Tibial artery (tissue), 4 donors: ENCODE measurements around the gene GOLGA6L24.
"Not testable (repeated sequence)": the region's sequence is repeated elsewhere in the genome, so short reads cannot be mapped to it uniquely, and the experiment has no call there.

Experiments used
- DNase-seq, 2 donors: peaks; one replicate each; pipeline ENCODE4 v3.0.0-alpha.2; 2019
- H3K27ac ChIP-seq, 2 donors: fragments of 200-600 bp; sonication (generic) in 1 of 2; 1 replicate in 1 of 2; 2 replicates in 1 of 2; pipeline ENCODE4 v1.5.1; 2018 to 2019; ENCODE audit warnings: mild to moderate bottlenecking in 1 of 2
- H3K27me3 ChIP-seq, 2 donors: fragments of 200-600 bp; sonication (generic) in 1 of 2; one replicate each; pipeline versions ENCODE4 v1.5.1 to v1.6.0; 2016 to 2019
- H3K36me3 ChIP-seq, 3 donors: fragments of 200-600 bp; sonication (generic) in 2 of 3; one replicate each; pipeline ENCODE4 v1.5.1; 2016 to 2019; ENCODE audit warnings: mild to moderate bottlenecking in 2 of 3
- H3K4me1 ChIP-seq, 4 donors: fragments of 200-600 bp; sonication (generic) in 2 of 4; 1 replicate in 3 of 4; 2 replicates in 1 of 4; pipeline ENCODE4 v1.5.1; 2016 to 2019
- H3K4me3 ChIP-seq, 2 donors: fragments of 200-600 bp; sonication (generic) in 1 of 2; 1 replicate in 1 of 2; 2 replicates in 1 of 2; pipeline ENCODE4 v1.5.1; 2018 to 2019; ENCODE audit warnings: mild to moderate bottlenecking in 2 of 2
- H3K9me3 ChIP-seq, 3 donors: fragments of 200-600 bp; sonication (generic) in 1 of 3; one replicate each; pipeline ENCODE4 v1.5.1; 2016 to 2019
- intact Hi-C: fragments of 100-400 bp; cut with DNase I; formaldehyde crosslinking; loops from one replicate; pipeline ENCODE4 v1.15.0; 2023; ENCODE audit warnings: low total_unique reads

GOLGA6L24 gene

DNA sequence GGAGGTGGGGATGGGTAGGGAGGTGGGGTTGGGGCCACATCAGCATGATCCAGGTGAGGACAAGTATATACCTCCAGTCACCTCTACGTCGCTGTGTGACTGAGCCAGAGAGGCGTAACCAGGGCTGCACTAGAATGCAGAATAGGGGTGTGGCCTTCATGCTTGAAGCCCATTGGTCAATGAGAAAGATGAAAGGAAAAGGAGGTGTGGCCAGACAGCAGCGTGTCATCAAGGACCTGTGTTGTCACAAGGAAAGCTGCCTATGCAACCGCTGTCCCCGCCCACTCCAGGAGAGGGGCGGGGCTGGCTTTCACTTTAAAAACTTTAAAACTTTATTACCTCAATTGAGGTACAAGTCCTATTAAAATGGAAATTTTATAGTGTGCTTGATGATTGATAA is at the start of gene GOLGA6L24:
Gene GOLGA6L24, minus strand, starts transcription at position 101 of the 400 bp plus-strand sequence. Its CDS starts 61 bp downstream, at position 40.
- H3K4me1 ChIP-seq, H3K9me3 ChIP-seq, intact Hi-C loops, H3K36me3 ChIP-seq, H3K27ac ChIP-seq, H3K27me3 ChIP-seq, DNase-seq, H3K4me3 ChIP-seq: not testable (repeated sequence)

DNA sequence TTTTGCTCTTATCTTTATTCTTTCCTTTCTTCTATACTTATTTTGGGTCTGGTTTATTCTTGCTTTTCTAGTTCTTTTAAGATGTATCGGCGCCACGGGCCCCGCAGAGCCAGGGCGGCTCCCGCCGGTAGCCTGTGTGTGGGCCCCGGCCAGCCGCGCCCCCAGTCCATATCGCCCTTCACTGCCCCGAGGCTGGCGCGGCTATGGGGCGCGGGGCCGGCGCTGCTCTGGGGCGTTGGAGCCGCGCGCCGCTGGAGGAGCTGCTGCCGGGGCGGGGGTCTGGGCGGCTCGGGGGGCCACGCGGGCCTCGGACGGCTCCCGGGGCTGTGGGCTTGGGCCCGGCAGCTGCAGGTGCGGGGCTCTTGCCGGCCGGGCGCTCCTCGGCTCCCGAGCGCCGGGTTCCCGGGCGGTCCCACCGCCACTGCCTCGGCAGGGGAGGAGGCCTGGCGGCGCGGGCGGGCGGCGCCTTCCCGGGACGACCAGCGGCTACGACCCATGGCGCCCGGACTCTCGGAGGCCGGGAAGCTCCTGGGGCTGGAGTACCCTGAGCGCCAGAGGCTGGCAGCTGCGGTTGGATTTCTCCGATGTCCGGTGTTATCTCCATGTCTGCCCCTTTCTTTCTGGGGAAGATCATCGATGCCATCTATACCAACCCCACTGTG is 45.0 kb upstream of the GOLGA6L24 start:
- H3K36me3 ChIP-seq, H3K27me3 ChIP-seq, DNase-seq, H3K9me3 ChIP-seq, intact Hi-C loops, H3K4me3 ChIP-seq, H3K27ac ChIP-seq, H3K4me1 ChIP-seq: not testable (repeated sequence)

DNA sequence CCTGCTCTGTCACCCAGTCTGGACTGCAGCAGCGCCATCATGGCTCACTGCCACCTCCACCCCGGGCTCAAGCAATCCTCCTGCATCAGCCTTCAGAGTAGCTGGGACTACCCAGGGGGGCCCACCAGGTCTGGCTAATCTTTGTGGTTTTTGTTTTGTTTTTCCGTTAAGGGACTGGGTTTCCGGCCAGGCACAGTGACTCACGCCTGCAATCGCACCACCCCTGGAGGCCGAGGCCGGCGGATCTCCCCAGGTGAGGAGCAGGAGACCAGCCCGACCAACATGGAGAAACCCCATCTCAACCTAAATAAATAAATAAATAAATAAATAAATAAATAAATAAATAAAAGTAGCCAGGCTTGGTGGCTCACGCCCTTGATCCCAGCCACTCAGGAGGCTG is 38.1 kb upstream of the GOLGA6L24 start:
- H3K4me3 ChIP-seq, H3K4me1 ChIP-seq, intact Hi-C loops, H3K27ac ChIP-seq, H3K27me3 ChIP-seq, H3K9me3 ChIP-seq, H3K36me3 ChIP-seq, DNase-seq: not testable (repeated sequence)

DNA sequence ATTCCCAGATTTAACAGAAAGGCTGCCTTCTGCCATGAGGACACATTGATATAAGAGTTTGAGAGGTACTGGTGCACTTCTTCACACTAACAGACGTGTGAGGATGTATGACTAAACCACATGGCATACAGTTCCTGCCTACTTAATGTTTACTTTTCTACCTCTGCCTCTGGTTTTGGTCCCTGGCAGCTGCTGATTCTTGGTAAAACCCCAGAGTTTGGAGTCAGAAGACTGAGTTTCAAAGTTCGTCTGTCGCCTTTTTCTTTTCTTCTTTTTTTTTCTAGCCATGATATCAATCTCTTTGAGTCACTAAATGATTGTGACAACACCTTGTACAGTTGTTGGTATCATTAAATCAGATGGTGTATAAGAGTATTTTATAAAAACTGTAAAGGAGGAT is 22.2 kb upstream of the GOLGA6L24 start:
- H3K27me3 ChIP-seq = not testable (repeated sequence)

DNA sequence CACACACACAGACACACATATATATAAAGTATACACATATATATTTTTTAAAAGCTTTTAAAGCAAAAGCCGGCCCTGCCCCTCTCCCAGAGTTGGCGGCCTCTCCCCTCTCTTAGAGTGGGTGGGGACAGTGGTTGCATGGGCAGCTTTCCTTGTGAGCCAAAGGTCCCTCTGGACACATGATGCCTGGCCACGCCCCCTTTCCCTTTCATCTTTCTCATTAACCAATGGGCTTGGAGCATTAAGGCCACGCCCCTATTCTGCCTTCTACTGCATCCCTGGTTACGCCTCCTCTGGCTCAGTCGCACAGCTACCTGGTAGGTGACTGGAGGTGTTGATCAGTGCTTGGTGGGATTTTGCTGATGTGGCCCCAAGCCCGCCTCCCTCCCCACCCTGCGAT is 20.5 kb upstream of the GOLGA6L24 start, which contains the start of gene GOLGA8F:
Gene GOLGA8F, plus strand, starts transcription at position 301 of the 400 bp plus-strand sequence. Its CDS starts 98 bp downstream, at position 399.
- H3K4me1 ChIP-seq, H3K27me3 ChIP-seq, H3K4me3 ChIP-seq, intact Hi-C loops, H3K27ac ChIP-seq, H3K36me3 ChIP-seq, DNase-seq, H3K9me3 ChIP-seq: not testable (repeated sequence)

More for the DNA sequence above, 22.2 kb upstream of the GOLGA6L24 start:
- DNase-seq, intact Hi-C loops, H3K36me3 ChIP-seq, H3K4me3 ChIP-seq, H3K27ac ChIP-seq, H3K4me1 ChIP-seq, H3K9me3 ChIP-seq: not testable (repeated sequence)

GRCh38 chr15:28365502-28365901 is 7.6 kb upstream of the GOLGA6L24 start:
- H3K27me3 ChIP-seq, H3K9me3 ChIP-seq, H3K36me3 ChIP-seq, H3K4me1 ChIP-seq, H3K27ac ChIP-seq, intact Hi-C loops, H3K4me3 ChIP-seq, DNase-seq: not testable (repeated sequence)

GRCh38 chr15:28322129-28322588 is 35.7 kb downstream of the GOLGA6L24 start, which contains the start of gene HERC2:
Gene HERC2, minus strand, starts transcription at chr15:28322179. Its CDS starts 746 bp downstream, at chr15:28321433.
- Histone ChIP-seq H3K36me3 (peaks cover 0 to 14% (median 4%) of the 10 kb centered on the region in 3 donors), H3K4me3 (peak within 1 kb of the TSS; percentile 46 to 47)
- intact Hi-C loops, H3K9me3 ChIP-seq, H3K27ac ChIP-seq, DNase-seq, H3K4me1 ChIP-seq, H3K27me3 ChIP-seq: not testable (repeated sequence)

- peaks cover 0 to 20% (median 10%) of the 10 kb centered on the region in 3 donors for H3K36me3 ChIP-seq
- H3K4me1 ChIP-seq, DNase-seq, H3K27me3 ChIP-seq, intact Hi-C loops, H3K27ac ChIP-seq, H3K9me3 ChIP-seq: not testable (repeated sequence)
- H3K4me3 ChIP-seq = peak overlapping the region; percentile 46 to 47
Measured at GRCh38 chr15:28321358-28322078, 36.4 kb downstream of the GOLGA6L24 start.

DNA sequence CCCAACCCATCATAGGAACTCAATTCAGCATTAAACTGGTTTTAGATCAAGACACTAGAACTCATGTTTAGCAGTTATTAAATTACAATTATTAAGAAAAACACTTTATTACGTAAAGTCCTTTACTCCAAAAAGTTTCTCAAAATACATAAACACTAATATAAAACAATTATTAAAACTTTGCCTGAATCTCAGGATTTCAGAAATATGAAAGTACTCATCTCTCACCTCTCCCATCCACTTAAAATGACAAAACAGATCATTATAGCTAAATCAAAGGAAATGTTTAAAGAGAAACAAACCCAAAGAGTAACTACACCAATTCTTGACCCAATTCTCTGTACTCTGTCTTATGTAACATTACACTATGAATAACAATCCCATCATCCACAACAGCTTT is 38.2 kb downstream of the GOLGA6L24 start:
- H3K4me3 ChIP-seq, intact Hi-C loops, H3K9me3 ChIP-seq, H3K4me1 ChIP-seq, DNase-seq, H3K27me3 ChIP-seq, H3K27ac ChIP-seq: not testable (repeated sequence)
- H3K36me3 ChIP-seq = peaks cover 9 to 38% (median 23%) of the 10 kb centered on the region in 3 donors

DNA sequence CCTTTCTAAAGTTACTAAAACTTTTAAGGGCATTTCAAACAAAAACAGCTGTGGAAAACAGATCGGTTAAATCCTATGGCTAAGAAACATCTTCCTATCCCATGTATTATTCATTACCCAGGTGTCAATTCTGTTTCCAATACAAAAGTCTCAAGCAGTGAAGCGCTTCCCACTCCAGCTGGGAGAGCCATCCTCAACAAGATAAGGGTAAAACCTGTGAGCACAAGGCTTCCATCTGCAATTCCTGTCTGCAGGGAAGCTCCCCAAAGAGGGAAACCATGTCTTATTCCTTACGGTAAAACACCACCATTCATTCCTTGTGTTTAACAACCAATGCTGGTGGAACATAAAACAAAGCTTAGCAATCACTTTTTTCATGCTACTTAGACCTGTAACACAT is 39.1 kb downstream of the GOLGA6L24 start:
- H3K36me3 ChIP-seq = peaks cover 12 to 45% (median 32%) of the 10 kb centered on the region in 3 donors
- H3K4me1 ChIP-seq, H3K4me3 ChIP-seq, H3K27ac ChIP-seq, intact Hi-C loops, H3K9me3 ChIP-seq, DNase-seq, H3K27me3 ChIP-seq: not testable (repeated sequence)

GRCh38 chr15:28318122-28318521 is 39.8 kb downstream of the GOLGA6L24 start:
- DNase-seq, intact Hi-C loops, H3K9me3 ChIP-seq, H3K4me1 ChIP-seq, H3K27ac ChIP-seq, H3K27me3 ChIP-seq, H3K4me3 ChIP-seq: not testable (repeated sequence)
- H3K36me3 ChIP-seq = peaks cover 12 to 49% (median 37%) of the 10 kb centered on the region in 3 donors

DNA sequence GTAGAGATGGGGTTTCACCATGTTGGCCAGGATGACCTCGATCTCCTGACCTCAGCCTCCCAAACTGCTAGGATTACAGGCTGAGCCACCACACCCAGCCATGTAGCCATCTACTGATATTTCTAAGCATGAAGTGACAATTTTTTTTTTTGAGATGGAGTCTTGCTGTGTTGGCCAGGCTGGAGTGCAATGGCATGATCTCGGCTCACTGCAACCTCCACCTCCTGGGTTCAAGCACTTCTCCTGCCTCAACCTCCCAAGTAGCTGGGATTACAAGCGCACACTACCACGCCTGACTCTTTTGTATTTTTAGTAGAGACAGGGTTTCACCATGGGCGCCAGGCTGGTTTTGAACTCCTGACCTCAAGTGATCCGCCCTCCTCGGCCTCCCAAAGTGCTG is 40.9 kb downstream of the GOLGA6L24 start:
- DNase-seq, H3K27ac ChIP-seq, H3K4me1 ChIP-seq, H3K27me3 ChIP-seq, intact Hi-C loops, H3K9me3 ChIP-seq, H3K4me3 ChIP-seq: not testable (repeated sequence)
- H3K36me3 ChIP-seq = peaks cover 12 to 55% (median 37%) of the 10 kb centered on the region in 3 donors

GRCh38 chr15:28310454-28310853 is 47.4 kb downstream of the GOLGA6L24 start:
- H3K27me3 ChIP-seq, H3K4me1 ChIP-seq, H3K9me3 ChIP-seq, DNase-seq, H3K4me3 ChIP-seq, intact Hi-C loops, H3K27ac ChIP-seq: not testable (repeated sequence)
- peaks cover 17 to 39% (median 33%) of the 10 kb centered on the region in 3 donors for H3K36me3 ChIP-seq

- H3K27me3 ChIP-seq, intact Hi-C loops, H3K9me3 ChIP-seq, DNase-seq, H3K4me3 ChIP-seq, H3K27ac ChIP-seq, H3K4me1 ChIP-seq: not testable (repeated sequence)
- H3K36me3 ChIP-seq = peaks cover 6 to 24% (median 15%) of the 10 kb centered on the region in 3 donors
Measured at GRCh38 chr15:28308718-28309117, 49.2 kb downstream of the GOLGA6L24 start.
